GM18909 (cell line): ENCODE results near the gene KIAA1958.

ENCODE experiments used
- ATAC-seq: cut with Tn5 transposase; IDR thresholded peaks from one replicate; pipeline ENCODE4 v1.9.1; 2021; ENCODE audit warnings: mild to moderate bottlenecking; ENCODE audit not compliant: unreplicated experiment, poor library complexity

KIAA1958 gene

GRCh38 chr9:112553256-112553826 is 66.7 kb downstream of the KIAA1958 start:
- no peak for ATAC-seq

- no peak for ATAC-seq
Measured at GRCh38 chr9:112554516-112554915, 67.9 kb downstream of the KIAA1958 start.

- no peak for ATAC-seq
Measured at GRCh38 chr9:112555101-112555643, 68.5 kb downstream of the KIAA1958 start.

GRCh38 chr9:112555844-112556482 is 69.3 kb downstream of the KIAA1958 start:
- ATAC-seq, result no peak

- ATAC-seq, result no peak
Measured at GRCh38 chr9:112556497-112557442, 70.1 kb downstream of the KIAA1958 start.

GRCh38 chr9:112558476-112558875 is 71.8 kb downstream of the KIAA1958 start:
- no peak for ATAC-seq

GRCh38 chr9:112558978-112559377 is 72.4 kb downstream of the KIAA1958 start:
- no peak for ATAC-seq

GRCh38 chr9:112559629-112560413 is 73.2 kb downstream of the KIAA1958 start:
- no peak for ATAC-seq

- no peak for ATAC-seq
Measured at GRCh38 chr9:112562235-112562958, 75.8 kb downstream of the KIAA1958 start.

GRCh38 chr9:112569186-112569585 is 82.6 kb downstream of the KIAA1958 start:
- ATAC-seq, result no peak

GRCh38 chr9:112570671-112571167 is 84.1 kb downstream of the KIAA1958 start:
- no peak for ATAC-seq

- ATAC-seq, result no peak
Measured at GRCh38 chr9:112571624-112572355, 85.2 kb downstream of the KIAA1958 start.

GRCh38 chr9:112572416-112572815 is 85.8 kb downstream of the KIAA1958 start:
- no peak for ATAC-seq

- no peak for ATAC-seq
Measured at GRCh38 chr9:112574008-112574407, 87.4 kb downstream of the KIAA1958 start.

GRCh38 chr9:112575107-112575506 is 88.5 kb downstream of the KIAA1958 start:
- ATAC-seq, result no peak

GRCh38 chr9:112581469-112582176 is 95.0 kb downstream of the KIAA1958 start:
- no peak for ATAC-seq

GRCh38 chr9:112582371-112583262 is 96.0 kb downstream of the KIAA1958 start:
- no peak for ATAC-seq
